Trophoblast cell (in vitro differentiated cells and primary cell): Measurements from ENCODE around the gene FAM25G.
"Not testable (repeated sequence)": the region's sequence is repeated elsewhere in the genome, so short reads cannot be mapped to it uniquely, and the experiment has no call there.

Experiments used
- DNase-seq, 2 donors: peaks; one replicate each; pipeline ENCODE4 v3.0.0-alpha.2; 2016
- H2AFZ ChIP-seq: 2 replicates; pipeline ENCODE4 v1.6.1; 2013; ENCODE audit warnings: low read length, moderate library complexity, mild to moderate bottlenecking; ENCODE audit not compliant: insufficient read depth, poor library complexity
- H2AK5ac ChIP-seq: 2 replicates; pipeline ENCODE4 v1.6.1; 2013; ENCODE audit warnings: mild to moderate bottlenecking, low read length
- H2BK120ac ChIP-seq: 2 replicates; pipeline ENCODE4 v1.6.1; 2013; ENCODE audit warnings: low read length, mild to moderate bottlenecking, moderate library complexity; ENCODE audit not compliant: insufficient read depth, poor library complexity
- H2BK12ac ChIP-seq: 2 replicates; pipeline ENCODE4 v1.6.1; 2013; ENCODE audit warnings: mild to moderate bottlenecking, low read length, moderate library complexity
- H2BK5ac ChIP-seq: 2 replicates; pipeline ENCODE4 v1.6.1; 2013; ENCODE audit warnings: low read length, low read depth, moderate library complexity, mild to moderate bottlenecking; ENCODE audit not compliant: poor library complexity
- H3K14ac ChIP-seq: 2 replicates; pipeline ENCODE4 v1.6.1; 2013; ENCODE audit warnings: mild to moderate bottlenecking, low read length
- H3K18ac ChIP-seq: 2 replicates; pipeline ENCODE4 v1.6.1; 2013; ENCODE audit warnings: mild to moderate bottlenecking, low read length
- H3K23ac ChIP-seq: 2 replicates; pipeline ENCODE4 v1.6.1; 2013; ENCODE audit warnings: low read length
- H3K27ac ChIP-seq: 2 replicates; pipeline ENCODE4 v1.5.1; 2013; ENCODE audit warnings: low read depth, mild to moderate bottlenecking, inconsistent platforms, low read length, moderate library complexity
- H3K27me3 ChIP-seq: 2 replicates; pipeline ENCODE4 v1.6.1; 2013; ENCODE audit warnings: inconsistent platforms, mild to moderate bottlenecking, low read length, moderate library complexity; ENCODE audit not compliant: insufficient read depth
- H3K36me3 ChIP-seq, 2 experiments: 1 replicate in 1 of 2; 2 replicates in 1 of 2; pipeline ENCODE4 v1.6.1; 2013; ENCODE audit warnings: low read length in 2 of 2, mild to moderate bottlenecking in 2 of 2, moderate library complexity in 1 of 2; ENCODE audit not compliant: insufficient read depth in 2 of 2, control insufficient read depth in 1 of 2
- H3K4ac ChIP-seq: 2 replicates; pipeline ENCODE4 v1.6.1; 2013; ENCODE audit warnings: low read depth, mild to moderate bottlenecking, low read length, moderate library complexity
- H3K4me1 ChIP-seq, 2 experiments: 1 replicate in 1 of 2; 2 replicates in 1 of 2; pipeline ENCODE4 v1.6.1; 2013; ENCODE audit warnings: low read length in 2 of 2, mild to moderate bottlenecking in 2 of 2, moderate library complexity in 1 of 2; ENCODE audit not compliant: insufficient read depth in 2 of 2, control insufficient read depth in 1 of 2
- H3K4me2 ChIP-seq: 2 replicates; pipeline ENCODE4 v1.6.1; 2013; ENCODE audit warnings: inconsistent platforms, mild to moderate bottlenecking, low read length, moderate library complexity
- H3K4me3 ChIP-seq: 2 replicates; pipeline ENCODE4 v1.5.1; 2013; ENCODE audit warnings: mild to moderate bottlenecking, low read depth, low read length, inconsistent platforms
- H3K79me1 ChIP-seq: one replicate; pipeline ENCODE4 v1.6.1; 2013; ENCODE audit warnings: low read length
- H3K79me2 ChIP-seq: 2 replicates; pipeline ENCODE4 v1.6.1; 2013; ENCODE audit warnings: low read length, mild to moderate bottlenecking; ENCODE audit not compliant: control insufficient read depth, insufficient read depth, poor library complexity
- H3K9ac ChIP-seq: 2 replicates; pipeline ENCODE4 v1.6.1; 2013; ENCODE audit warnings: mild to moderate bottlenecking, low read length
- H3K9me3 ChIP-seq: 2 replicates; pipeline ENCODE4 v1.6.1; 2013; ENCODE audit warnings: low read depth, mild to moderate bottlenecking, control low read depth, inconsistent platforms, low read length; ENCODE audit not compliant: insufficient read depth
- H4K12ac ChIP-seq: 2 replicates; pipeline ENCODE4 v1.6.1; 2013; ENCODE audit warnings: low read depth, mild to moderate bottlenecking, low read length, moderate library complexity
- H4K8ac ChIP-seq: 2 replicates; pipeline ENCODE4 v1.6.1; 2013; ENCODE audit warnings: low read depth, mild to moderate bottlenecking, low read length, moderate library complexity
- H4K91ac ChIP-seq: one replicate; pipeline ENCODE4 v1.6.1; 2013; ENCODE audit warnings: low read depth, mild to moderate bottlenecking, low read length, moderate library complexity
- WGBS: extraction: QIAGEN DNeasy Blood & Tissue Kit; methylation state at CpG from one replicate; pipeline ENCODE4 v1.1.7; 2013; ENCODE audit warnings: missing lambda C conversion rate; ENCODE audit not compliant: insufficient read length, insufficient coverage; ENCODE audit errors: extremely low coverage; 5-methylcytosine and 5-hydroxymethylcytosine counted together

Gene FAM25G

DNA sequence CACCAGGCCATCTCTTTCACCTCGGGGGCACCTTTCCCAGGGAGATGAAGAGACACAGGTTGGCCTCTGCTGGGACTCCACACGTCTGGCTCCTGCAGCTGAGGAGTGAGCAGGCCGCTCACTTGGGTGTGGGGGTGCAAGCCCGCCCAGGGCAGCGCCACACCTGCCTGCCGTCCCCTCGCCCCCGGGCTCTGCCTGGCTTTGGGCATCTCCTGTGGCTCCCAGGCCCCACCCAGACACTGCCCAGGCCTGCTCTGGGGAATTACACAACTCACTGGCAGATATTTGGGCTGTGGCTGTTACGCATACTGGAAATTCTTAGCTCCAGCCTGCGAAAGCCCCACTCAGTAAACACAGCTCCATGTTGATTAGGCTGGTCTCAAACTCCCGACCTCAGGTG is 7.6 kb downstream of the FAM25G start, which contains the start of gene ANXA8:
ANXA8 (minus strand) TSS at position 193 of the 400 bp plus-strand sequence; CDS start at position 11, 182 bp downstream.
- H3K79me2 ChIP-seq, H3K36me3 ChIP-seq, H3K9me3 ChIP-seq, H3K4me3 ChIP-seq, H2AK5ac ChIP-seq, H3K9ac ChIP-seq, H3K4me1 ChIP-seq, H3K27ac ChIP-seq, H3K14ac ChIP-seq, H3K79me1 ChIP-seq, H3K27me3 ChIP-seq, H4K12ac ChIP-seq, H2AFZ ChIP-seq, H3K4me2 ChIP-seq, H3K23ac ChIP-seq, H3K4ac ChIP-seq: not testable (repeated sequence)
- peak within 1 kb of the TSS; percentile 23 for H3K18ac ChIP-seq
- peak within 1 kb of the TSS; percentile 53 for H2BK120ac ChIP-seq
- H2BK5ac ChIP-seq = peak within 1 kb of the TSS; percentile 21
- WGBS = no CpG with 5 or more reads among the region's 11 CpGs
- DNase-seq = peak; percentile 0 to 25
- peak within 1 kb of the TSS; percentile 15 for H2BK12ac ChIP-seq
- H4K91ac ChIP-seq = peak within 1 kb of the TSS; percentile 68
- peak within 1 kb of the TSS; percentile 60 for H4K8ac ChIP-seq

DNA sequence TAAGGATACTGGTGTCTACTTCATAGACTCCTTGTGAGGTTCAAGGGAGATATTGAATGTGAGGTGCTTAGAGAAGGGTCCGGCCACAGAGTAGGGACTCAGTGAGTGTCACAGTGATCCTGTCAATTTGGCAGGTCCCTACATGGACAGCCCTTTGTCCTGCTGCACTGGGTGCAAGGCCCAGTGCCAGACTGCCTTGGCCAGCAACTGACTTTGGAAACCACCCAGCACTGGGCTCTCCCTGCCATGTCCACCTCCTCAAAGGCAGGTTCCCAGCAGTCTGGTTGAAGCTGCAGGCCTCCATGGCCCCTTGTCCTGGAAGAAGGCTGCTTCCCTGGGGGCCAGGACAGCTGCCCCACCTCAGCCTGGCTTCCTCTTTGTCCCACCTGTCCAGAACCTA is 9.1 kb downstream of the FAM25G start:
- H3K79me2 ChIP-seq, H3K4me2 ChIP-seq, H2AK5ac ChIP-seq, H2BK120ac ChIP-seq, H3K14ac ChIP-seq, H4K12ac ChIP-seq, H3K4me3 ChIP-seq, H3K23ac ChIP-seq, H3K27ac ChIP-seq, H3K4ac ChIP-seq, H4K8ac ChIP-seq, H3K9me3 ChIP-seq, H3K18ac ChIP-seq, H2AFZ ChIP-seq, H3K27me3 ChIP-seq, H3K4me1 ChIP-seq, DNase-seq, H4K91ac ChIP-seq, H2BK5ac ChIP-seq, H3K79me1 ChIP-seq, H2BK12ac ChIP-seq, H3K9ac ChIP-seq, H3K36me3 ChIP-seq: not testable (repeated sequence)
- WGBS = no CpG with 5 or more reads among the region's 1 CpG

DNA sequence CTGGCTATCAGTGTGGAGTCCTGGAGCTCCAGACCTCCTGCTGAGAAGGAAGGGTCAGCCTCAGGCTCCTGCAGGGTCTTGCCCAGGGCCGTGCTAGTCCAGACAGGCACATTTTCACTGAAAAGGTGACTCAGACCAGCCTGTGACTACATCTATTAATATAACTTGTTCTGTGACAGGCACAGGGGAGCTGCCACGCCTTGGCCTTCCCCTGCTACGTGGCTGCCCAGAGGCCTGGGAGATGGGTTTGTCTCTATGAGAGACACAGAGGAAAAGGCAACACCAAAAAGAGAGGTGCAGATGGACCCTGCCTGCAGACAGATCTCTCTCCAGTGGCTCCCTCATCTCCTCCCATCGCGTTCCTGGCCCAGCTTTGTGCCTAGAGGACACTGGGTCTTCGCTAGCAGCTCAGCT is 9.7 kb downstream of the FAM25G start:
- not testable (repeated sequence) for H3K4me3 ChIP-seq, H3K36me3 ChIP-seq, H2AFZ ChIP-seq, H2AK5ac ChIP-seq, H3K23ac ChIP-seq, H3K9ac ChIP-seq, H3K9me3 ChIP-seq, H3K79me2 ChIP-seq, H3K18ac ChIP-seq, H3K4ac ChIP-seq, H3K4me2 ChIP-seq, H3K4me1 ChIP-seq, H3K27me3 ChIP-seq, H3K79me1 ChIP-seq, H4K12ac ChIP-seq, H2BK12ac ChIP-seq
- WGBS = no CpG with 5 or more reads among the region's 6 CpGs
- Histone ChIP-seq H3K14ac (peak overlapping the region; percentile 53), H2BK5ac (peak overlapping the region; percentile 46), H3K27ac (peak overlapping the region; percentile 55), H2BK120ac (peak overlapping the region; percentile 38), H4K8ac (peak overlapping the region; percentile 35), H4K91ac (peak overlapping the region; percentile 80)
- DNase-seq = peak; percentile 27 to 44

- WGBS = no CpG with 5 or more reads among the region's 10 CpGs
- H2BK12ac ChIP-seq, H3K18ac ChIP-seq, H3K36me3 ChIP-seq, H3K9me3 ChIP-seq, H3K4me2 ChIP-seq, H3K4ac ChIP-seq, H3K27me3 ChIP-seq, H3K23ac ChIP-seq, H3K14ac ChIP-seq, H3K79me2 ChIP-seq, H3K4me3 ChIP-seq, H2AFZ ChIP-seq, H2BK5ac ChIP-seq, H3K4me1 ChIP-seq, H4K12ac ChIP-seq, H3K27ac ChIP-seq, H3K79me1 ChIP-seq, H3K9ac ChIP-seq, H2BK120ac ChIP-seq, H4K8ac ChIP-seq, H2AK5ac ChIP-seq: not testable (repeated sequence)
- H4K91ac ChIP-seq = peak overlapping the region; percentile 24
- peak; percentile 84 to 89 for DNase-seq
These were observed 10.2 kb downstream of the FAM25G start for GRCh38 chr10:47481182-47481766.
